Sciatic nerve (tissue), 2 donors: ENCODE data around the gene HSH2D. TPM values are rescaled to one million over a fixed set of nuclear protein-coding genes. Genes with fewer than 3 reads are reported as not detected.
"Not testable (repeated sequence)": the region's sequence is repeated elsewhere in the genome, so short reads cannot be mapped to it uniquely, and the experiment has no call there.

ENCODE experiments used
- ATAC-seq: fragments of 200-7000 bp; cut with Tn5 transposase; one replicate; pipeline ENCODE4 v1.9.1; 2020; ENCODE audit warnings: mild to moderate bottlenecking, moderate library complexity
- DNase-seq: peaks from one replicate; pipeline ENCODE4 v3.0.0-alpha.2; 2020; ENCODE audit warnings: low spot score
- intact Hi-C: fragments of 100-400 bp; cut with DNase I; formaldehyde crosslinking; loops from one replicate; pipeline ENCODE4 v1.14.2; 2022
- total RNA-seq: library from RNA; stranded (reverse); fragmentation: NEBNext Ultra II Directional; extraction: Animal tissue kit (Norgen Biotek cat#: 25700); gene quantifications from one replicate; pipeline ENCODE4 v1.2.1, GENCODE V29; 2021
- donor health status: DM: no; HTN: no; CAD: no.
- donor health status: DM: no; HTN: no; CAD: no.

HSH2D gene
- total RNA-seq: 1.2 TPM

DNA sequence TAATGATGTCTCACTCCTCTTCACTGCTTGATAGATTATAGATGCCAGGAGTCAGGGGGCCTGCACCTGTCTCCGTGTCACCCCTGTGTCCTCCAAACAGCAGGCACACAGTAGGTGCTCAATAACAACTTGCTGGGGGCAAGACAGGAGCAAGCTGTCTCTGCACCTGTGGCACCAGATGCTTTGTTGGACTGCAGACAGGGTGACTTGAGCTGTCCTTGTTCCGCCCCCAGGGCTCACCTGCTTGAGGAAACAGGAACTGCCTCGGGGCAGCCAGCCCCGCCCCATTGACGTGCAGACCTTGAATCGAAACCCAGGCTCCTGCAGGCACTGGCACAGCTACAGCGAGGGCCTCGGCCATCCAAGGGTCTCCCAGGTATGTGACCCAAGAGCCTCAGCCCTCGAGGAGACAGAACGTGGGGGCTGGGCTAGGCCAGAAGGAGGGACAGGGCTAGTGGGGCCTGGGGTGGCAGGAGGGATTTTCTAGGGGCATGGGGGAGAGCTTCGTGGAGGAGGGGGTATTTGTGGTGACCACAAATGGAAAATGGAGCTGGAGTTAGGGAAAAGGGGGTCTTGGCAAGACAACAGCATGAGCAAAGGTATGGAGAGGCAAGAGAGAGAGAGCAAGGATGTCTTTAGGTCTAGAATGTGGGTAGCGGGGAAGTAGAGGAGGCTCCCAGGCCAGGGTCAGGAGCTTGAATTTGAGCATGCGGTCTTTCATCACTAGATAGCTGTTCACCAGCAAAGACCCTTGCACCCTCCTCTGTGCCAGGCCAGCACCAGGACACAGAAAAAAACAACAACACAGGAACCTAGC lies at the start of gene HSH2D:
HSH2D (plus strand) TSS at position 287 of the 817 bp plus-strand sequence. CDS start 5,066 bp downstream, outside the sequence.
- DNase-seq (no peak), ATAC-seq (peak; percentile 36)
- intact Hi-C loops: no loop called here

- ATAC-seq: peak; percentile 14
- no peak for DNase-seq
- intact Hi-C loops: no loop called here
Observed at GRCh38 chr19:16094360-16095070, 49.0 kb upstream of the HSH2D start.

DNA sequence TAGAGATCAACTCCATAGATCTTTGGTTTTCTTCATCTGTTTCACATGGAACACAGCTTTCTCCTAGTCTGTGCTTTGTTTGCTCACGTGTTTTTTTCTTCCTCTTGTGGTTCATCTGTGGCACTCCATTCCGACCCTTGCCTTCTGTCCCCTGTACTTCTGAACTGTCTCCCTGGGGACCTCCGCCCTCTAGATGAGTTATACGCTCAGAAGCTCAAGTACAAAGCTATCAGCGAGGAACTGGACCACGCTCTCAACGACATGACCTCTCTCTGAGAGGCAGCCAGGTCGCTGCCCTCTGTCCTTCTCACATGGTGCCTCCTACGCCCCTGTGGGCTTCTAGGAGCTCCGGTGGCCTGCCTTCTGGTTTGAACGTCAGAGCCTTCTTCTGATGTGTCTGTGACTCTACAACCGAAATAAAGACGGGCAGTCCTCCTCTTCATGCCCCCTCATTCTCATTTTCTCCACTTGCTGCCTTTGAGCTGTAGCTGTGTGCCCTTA lies 48.4 kb upstream of the HSH2D start:
- DNase-seq: no peak
- intact Hi-C loops: no loop called here
- peak; percentile 57 for ATAC-seq

GRCh38 chr19:16096280-16096855 lies 47.1 kb upstream of the HSH2D start:
- no peak for DNase-seq
- peak; percentile 47 for ATAC-seq
- intact Hi-C loops: no loop called here

GRCh38 chr19:16098416-16098768 lies 45.1 kb upstream of the HSH2D start:
- intact Hi-C loops: no loop called here
- ATAC-seq (no peak), DNase-seq (no peak)

GRCh38 chr19:16098821-16099220 lies 44.7 kb upstream of the HSH2D start:
- intact Hi-C loops: no loop called here
- DNase-seq (no peak), ATAC-seq (no peak)

DNA sequence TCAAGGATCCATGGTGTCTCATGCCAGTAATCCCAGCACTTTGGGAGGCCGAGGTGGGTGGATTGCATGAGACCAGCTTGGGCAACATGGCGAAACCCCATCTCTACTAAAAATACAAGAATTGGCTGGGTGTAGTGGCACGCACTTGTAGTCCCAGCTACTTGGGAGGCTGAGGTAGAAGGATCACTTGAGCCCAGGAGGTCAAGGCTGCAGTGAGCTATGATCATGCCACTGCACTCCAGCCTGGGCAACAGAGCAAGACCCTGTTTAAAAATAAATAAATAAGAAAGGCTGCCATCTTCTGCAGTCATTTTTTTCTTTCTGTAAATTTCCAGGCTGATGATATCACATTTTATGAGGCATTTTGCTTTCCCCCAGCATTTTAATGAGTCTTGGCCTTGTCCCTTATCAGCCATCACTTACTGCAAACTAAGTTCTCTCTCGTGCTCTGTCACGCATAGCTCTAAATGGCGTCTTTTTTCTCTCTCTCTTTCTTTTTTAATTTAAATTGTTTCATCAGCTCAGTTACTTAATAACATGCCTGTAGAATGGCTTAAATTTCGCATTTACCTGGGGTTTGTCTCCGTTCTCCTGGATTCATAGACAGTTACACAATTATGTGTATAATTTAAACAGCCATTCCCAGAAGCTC lies 44.0 kb upstream of the HSH2D start:
- DNase-seq, ATAC-seq, intact Hi-C loops: not testable (repeated sequence)

GRCh38 chr19:16100524-16100923 lies 43.0 kb upstream of the HSH2D start:
- no peak for DNase-seq
- intact Hi-C loops: no loop called here

GRCh38 chr19:16104722-16105121 lies 38.8 kb upstream of the HSH2D start:
- no peak for DNase-seq
- ATAC-seq: no peak
- intact Hi-C loops: no loop called here

More at GRCh38 chr19:16100524-16100923, 43.0 kb upstream of the HSH2D start:
- ATAC-seq: no peak

DNA sequence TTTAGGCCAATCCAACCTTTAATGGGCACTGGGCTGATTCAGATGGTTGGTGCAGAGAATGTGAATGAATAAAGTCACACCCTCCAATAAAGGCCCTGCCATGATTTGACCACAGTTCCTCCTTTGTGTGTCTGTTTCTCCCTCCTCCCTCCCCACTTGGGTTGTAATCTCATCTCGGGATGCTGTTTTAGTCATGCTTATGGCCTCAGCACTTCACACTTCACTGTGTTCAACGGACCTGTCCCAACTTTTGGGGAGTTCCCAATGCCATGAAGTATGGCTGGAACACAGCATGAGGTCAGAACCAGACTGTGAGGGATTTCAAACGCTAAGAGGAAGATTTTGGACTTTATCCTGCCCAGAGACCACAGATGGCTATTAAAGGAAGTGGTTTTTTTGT lies 37.4 kb upstream of the HSH2D start:
- no peak for DNase-seq
- intact Hi-C loops: no loop called here
- ATAC-seq: no peak

GRCh38 chr19:16111160-16111908 lies 32.2 kb upstream of the HSH2D start, which contains the start of gene RAB8A:
RAB8A (plus strand) TSS chr19:16111889; CDS start chr19:16111902, 13 bp downstream.
- intact Hi-C loops: loop anchor here (5.0 kb wide), 1 partner anchor 71 kb away; no protein-coding TSS in a partner anchor
- DNase-seq (peak; percentile 99), ATAC-seq (peak; percentile 98)

DNA sequence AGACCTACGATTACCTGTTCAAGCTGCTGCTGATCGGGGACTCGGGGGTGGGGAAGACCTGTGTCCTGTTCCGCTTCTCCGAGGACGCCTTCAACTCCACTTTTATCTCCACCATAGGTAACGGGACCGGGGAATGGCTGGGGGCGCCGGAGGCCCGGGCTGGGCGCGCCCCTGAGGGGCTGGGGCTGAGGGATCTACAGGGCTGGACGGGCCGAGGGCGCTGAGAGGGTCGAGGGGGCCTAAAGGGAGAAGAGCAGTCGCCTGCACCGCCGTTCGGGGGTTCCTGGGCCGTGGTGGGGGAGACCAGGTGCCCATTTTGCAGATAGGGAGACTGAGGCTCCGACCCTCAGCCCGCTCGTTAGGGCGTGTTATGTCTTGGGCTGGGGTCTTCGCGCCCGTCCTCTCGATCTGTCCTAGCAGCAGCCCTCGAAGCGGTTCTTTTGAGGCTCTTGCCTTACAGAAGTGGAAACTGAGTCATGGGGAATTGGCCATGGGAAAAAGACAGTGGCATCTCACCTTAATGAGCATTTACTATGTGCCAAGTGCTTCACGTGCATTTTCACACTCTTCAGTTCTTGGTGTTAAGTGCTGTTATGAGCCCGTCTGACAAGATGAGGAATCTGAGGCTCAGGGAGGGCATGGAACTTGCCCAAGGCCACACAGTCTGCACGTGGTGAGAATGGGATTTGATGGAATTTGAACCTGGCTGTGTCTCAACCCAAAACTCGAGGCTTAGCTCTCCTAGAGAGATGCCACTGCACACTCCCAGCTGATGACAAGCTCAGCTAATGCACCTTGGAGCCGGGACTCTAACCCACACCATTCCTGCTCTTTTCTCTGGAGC lies 31.4 kb upstream of the HSH2D start:
- ATAC-seq: peak; percentile 5
- intact Hi-C loops: loop anchor here (5.0 kb wide), 1 partner anchor 70 kb away; no protein-coding TSS in a partner anchor
- DNase-seq: no peak

DNA sequence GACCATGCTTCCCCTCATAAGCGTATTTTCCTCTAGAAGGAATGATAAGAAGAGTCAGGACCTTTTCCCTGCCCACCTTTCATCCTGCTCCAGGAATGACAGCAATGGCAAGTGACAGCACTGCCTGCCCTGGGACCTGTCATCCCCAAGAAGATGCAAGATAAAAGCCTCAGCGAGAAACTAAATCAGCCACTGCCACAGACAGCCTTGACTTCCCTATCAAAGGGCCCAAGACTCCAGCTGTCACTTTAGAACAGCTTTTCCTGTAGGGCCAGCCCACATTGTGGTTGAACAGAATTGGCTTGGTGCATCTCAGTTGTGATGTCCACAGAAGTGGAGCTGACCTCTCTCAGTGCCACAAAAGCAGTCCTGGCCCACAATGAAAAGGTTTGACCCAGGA lies 30.7 kb upstream of the HSH2D start:
- no peak for ATAC-seq
- DNase-seq: no peak
- intact Hi-C loops: loop anchor here (5.0 kb wide), 1 partner anchor 70 kb away; no protein-coding TSS in a partner anchor

GRCh38 chr19:16113727-16114126 lies 29.8 kb upstream of the HSH2D start:
- ATAC-seq (no peak), DNase-seq (no peak)
- intact Hi-C loops: loop anchor here (5.0 kb wide), 1 partner anchor 69 kb away; no protein-coding TSS in a partner anchor

GRCh38 chr19:16115301-16116039 lies 28.0 kb upstream of the HSH2D start:
- intact Hi-C loops: loop anchor here (5.0 kb wide), 1 partner anchor 43 kb away; no protein-coding TSS in a partner anchor

GRCh38 chr19:16116067-16116466 lies 27.4 kb upstream of the HSH2D start:
- ATAC-seq (no peak), DNase-seq (no peak)
- intact Hi-C loops: loop anchor here (5.0 kb wide), 1 partner anchor 44 kb away; no protein-coding TSS in a partner anchor

More at GRCh38 chr19:16115301-16116039, 28.0 kb upstream of the HSH2D start:
- no peak for ATAC-seq
- DNase-seq: no peak
